DOHH2 (cell line): ENCODE results near the gene MCFD2.

Source experiments
- H3F3A ChIP-seq: fragments of 200-600 bp; sonication (generic), shearing (Covaris generic); 2 replicates; pipeline ENCODE4 v1.6.0; 2016; ENCODE audit warnings: antibody characterized with exemption, mild to moderate bottlenecking; ENCODE audit not compliant: control insufficient read depth, insufficient read depth
- H3K27ac ChIP-seq: fragments of 200-600 bp; sonication (generic); 2 replicates; pipeline ENCODE4 v1.5.1; 2014; ENCODE audit warnings: low read depth, mild to moderate bottlenecking, low read length, moderate library complexity
- H3K27me3 ChIP-seq: fragments of 200-600 bp; sonication (generic); 2 replicates; pipeline ENCODE4 v1.6.1; 2014; ENCODE audit warnings: mild to moderate bottlenecking, low read length, mixed read lengths; ENCODE audit not compliant: control insufficient read depth
- H3K36me3 ChIP-seq: fragments of 200-600 bp; sonication (generic); 2 replicates; pipeline ENCODE4 v1.6.1; 2014; ENCODE audit warnings: mild to moderate bottlenecking, low read length, moderate library complexity, mixed read lengths; ENCODE audit not compliant: control insufficient read depth
- H3K4me1 ChIP-seq: fragments of 200-600 bp; sonication (generic); 2 replicates; pipeline ENCODE4 v1.6.1; 2014; ENCODE audit warnings: mild to moderate bottlenecking, low read length, mixed read lengths; ENCODE audit not compliant: control insufficient read depth
- H3K4me2 ChIP-seq: fragments of 200-600 bp; sonication (generic); 2 replicates; pipeline ENCODE4 v1.6.0; 2014; ENCODE audit warnings: mild to moderate bottlenecking, low read length, moderate library complexity
- H3K4me3 ChIP-seq: fragments of 200-600 bp; sonication (generic); 2 replicates; pipeline ENCODE4 v1.5.1; 2014; ENCODE audit warnings: mild to moderate bottlenecking, low read length, mixed read lengths
- H3K79me2 ChIP-seq: fragments of 200-600 bp; sonication (generic); 2 replicates; pipeline ENCODE4 v1.6.1; 2014; ENCODE audit warnings: mild to moderate bottlenecking, low read length, mixed read lengths; ENCODE audit not compliant: control insufficient read depth
- H3K9me2 ChIP-seq: fragments of 200-600 bp; sonication (generic); replicated peaks from 2 replicates; pipeline ENCODE4 v1.6.1; 2014; ENCODE audit warnings: mild to moderate bottlenecking, low read length, mixed read lengths; ENCODE audit not compliant: control insufficient read depth
- H3K9me3 ChIP-seq: fragments of 200-600 bp; sonication (generic); 2 replicates; pipeline ENCODE4 v1.6.1; 2014; ENCODE audit warnings: antibody characterized with exemption, low read length, mixed read lengths; ENCODE audit not compliant: control insufficient read depth, insufficient read depth
- H4K20me1 ChIP-seq: fragments of 200-600 bp; sonication (generic); 2 replicates; pipeline ENCODE4 v1.6.0; 2014; ENCODE audit warnings: low read depth, mild to moderate bottlenecking, antibody characterized with exemption, low read length, moderate library complexity; ENCODE audit not compliant: control insufficient read depth, insufficient read depth
- CTCF ChIP-seq: fragments of 200-600 bp; sonication (generic); IDR thresholded peaks from one replicate; pipeline ENCODE4 v1.5.1; 2014; ENCODE audit warnings: antibody characterized with exemption, mild to moderate bottlenecking, low read depth, low read length; ENCODE audit not compliant: poor library complexity, severe bottlenecking
- EZH2phosphoT487 ChIP-seq: fragments of 200-600 bp; sonication (generic); IDR thresholded peaks from 2 replicates; pipeline ENCODE4 v1.6.1; 2017; ENCODE audit warnings: borderline replicate concordance, mild to moderate bottlenecking, antibody characterized with exemption, low read length, moderate library complexity, mixed read lengths

The MCFD2 gene

GRCh38 chr2:46869621-46870020, 46.0 kb downstream of the MCFD2 start:
- Histone ChIP-seq H3K4me1 (no peaks in the 10 kb centered on the region), H3K27ac (no peak overlapping the region), H3K9me3 (peaks cover 4% of the 10 kb centered on the region; the same call in 1 of the 2 replicates), H3K9me2 (no peaks in the 10 kb centered on the region), H3K27me3 (no peaks in the 10 kb centered on the region), H3F3A (no peaks in the 10 kb centered on the region), H3K4me3 (no peak overlapping the region), H3K36me3 (no peaks in the 10 kb centered on the region), H3K4me2 (no peak overlapping the region), H3K79me2 (no peaks in the 10 kb centered on the region), H4K20me1 (no peaks in the 10 kb centered on the region)
- no peak for TF ChIP-seq EZH2phosphoT487
- TF ChIP-seq CTCF: no peak

GRCh38 chr2:46866770-46867246, 48.8 kb downstream of the MCFD2 start:
- no peak for TF ChIP-seq CTCF
- TF ChIP-seq EZH2phosphoT487: no peak
- no peaks in the 10 kb centered on the region for H3K36me3 ChIP-seq
- no peaks in the 10 kb centered on the region for H3F3A ChIP-seq
- no peak overlapping the region for H3K4me3 ChIP-seq
- no peak overlapping the region for H3K27ac ChIP-seq
- H3K4me2 ChIP-seq: no peak overlapping the region
- H3K9me3 ChIP-seq: peaks cover 7% of the 10 kb centered on the region; the same call in 1 of the 2 replicates
- no peaks in the 10 kb centered on the region for H3K4me1 ChIP-seq
- no peaks in the 10 kb centered on the region for H4K20me1 ChIP-seq
- no peaks in the 10 kb centered on the region for H3K27me3 ChIP-seq
- no peaks in the 10 kb centered on the region for H3K79me2 ChIP-seq
- H3K9me2 ChIP-seq: no peaks in the 10 kb centered on the region

- Histone ChIP-seq H3K79me2 (no peaks in the 10 kb centered on the region), H3F3A (no peaks in the 10 kb centered on the region), H3K4me2 (no peak overlapping the region), H3K27me3 (peaks cover 4% of the 10 kb centered on the region; the same call in 1 of the 2 replicates), H3K27ac (no peak overlapping the region), H3K4me3 (no peak overlapping the region), H3K36me3 (no peaks in the 10 kb centered on the region), H3K9me3 (peaks cover 7% of the 10 kb centered on the region; the same call in 1 of the 2 replicates), H4K20me1 (no peaks in the 10 kb centered on the region), H3K4me1 (no peaks in the 10 kb centered on the region), H3K9me2 (no peaks in the 10 kb centered on the region)
- TF ChIP-seq EZH2phosphoT487: no peak
- no peak for TF ChIP-seq CTCF
Measured at GRCh38 chr2:46865181-46865970, 50.2 kb downstream of the MCFD2 start.
